ENCODE data around the gene RAB41.
"Not testable (repeated sequence)": the region's sequence is repeated elsewhere in the genome, so short reads cannot be mapped to it uniquely, and the experiment has no call there.

Gene RAB41

DNA sequence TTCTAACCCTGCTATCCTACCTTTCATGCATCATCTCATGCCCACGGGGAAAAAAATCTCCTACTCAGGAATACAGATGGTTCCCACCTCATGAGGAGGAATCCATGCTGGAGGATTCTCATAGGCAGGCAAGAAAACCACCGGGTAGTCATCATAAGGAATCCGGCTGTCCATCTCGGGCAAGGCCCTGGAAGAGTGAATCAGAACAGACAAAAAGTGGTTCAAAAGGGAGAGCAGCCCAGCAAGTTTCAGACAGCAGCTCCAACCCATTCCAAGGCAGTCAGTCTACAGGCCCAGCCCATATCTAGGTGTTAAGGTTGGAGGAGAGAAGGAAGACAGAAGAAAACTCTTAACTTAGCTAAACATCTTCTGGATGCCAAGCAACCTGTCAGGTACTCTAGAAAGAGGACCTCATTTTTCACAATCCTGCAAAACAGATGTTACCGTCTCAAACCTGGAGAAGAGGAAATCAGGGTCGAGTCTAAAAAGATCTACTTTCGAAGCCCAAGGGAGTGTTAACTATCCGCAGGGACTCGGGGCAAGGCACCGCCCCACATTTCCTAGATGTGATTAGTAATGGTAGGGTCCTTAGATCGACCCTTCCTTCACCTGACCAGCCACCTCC, 7.3 kb downstream of the RAB41 start:
- Histone ChIP-seq H3K9me3 (ENCODE audit: control insufficient read depth, low read length) (no peaks in the 10 kb centered on the region), H3K4me3 (ENCODE audit: insufficient read depth, low read depth, low read length) (peak overlapping the region; percentile 73), H3K36me3 (ENCODE audit: control insufficient read depth, insufficient read depth, low read length) (no peaks in the 10 kb centered on the region), H3K27ac (ENCODE audit: insufficient read depth, low read depth, low read length, poor library complexity, severe bottlenecking) (no peak overlapping the region), H3K4me1 (ENCODE audit: control insufficient read depth, insufficient read depth, low read length) (no peaks in the 10 kb centered on the region), H3K27me3 (ENCODE audit: control insufficient read depth, insufficient read depth, low read length, poor library complexity, severe bottlenecking) (no peaks in the 10 kb centered on the region)
- 29 to 35% methylated on average over 10 to 11 of the region's 11 CpGs for WGBS, 2 experiments

- H3K27me3 ChIP-seq (ENCODE audit: control insufficient read depth, insufficient read depth, low read length, poor library complexity, severe bottlenecking): no peaks in the 10 kb centered on the region
- H3K36me3 ChIP-seq (ENCODE audit: control insufficient read depth, insufficient read depth, low read length): no peaks in the 10 kb centered on the region
- 0 to 1% methylated on average over 54 to 60 of the region's 62 CpGs for WGBS, 2 experiments
- H3K4me3 ChIP-seq (ENCODE audit: insufficient read depth, low read depth, low read length): peak within 1 kb of the TSS; percentile 73
- H3K27ac ChIP-seq (ENCODE audit: insufficient read depth, low read depth, low read length, poor library complexity, severe bottlenecking): no peak within 1 kb of the TSS
- H3K4me1 ChIP-seq (ENCODE audit: control insufficient read depth, insufficient read depth, low read length): no peaks in the 10 kb centered on the region
- H3K9me3 ChIP-seq (ENCODE audit: control insufficient read depth, low read length): no peaks in the 10 kb centered on the region
Measured at GRCh38 chrX:70289793-70290770, 8.1 kb downstream of the RAB41 start, which contains the start of the genes KIF4A and PDZD11. Gene KIF4A, plus strand, starts transcription at chrX:70290104. Its CDS starts 355 bp downstream, at chrX:70290459. Gene PDZD11, minus strand, starts transcription at chrX:70289927. Its CDS starts 586 bp downstream, at chrX:70289341.

- no peaks in the 10 kb centered on the region for H3K9me3 ChIP-seq (ENCODE audit: control insufficient read depth, low read length)
- H3K36me3 ChIP-seq (ENCODE audit: control insufficient read depth, insufficient read depth, low read length): no peaks in the 10 kb centered on the region
- whole genome bisulfite sequencing, 2 experiments: 0% methylated on average over 1 of the region's 1 CpG
Measured at GRCh38 chrX:70292788-70293187, 10.8 kb downstream of the RAB41 start.

GRCh38 chrX:70293621-70294020, 11.6 kb downstream of the RAB41 start:
- WGBS, 2 experiments: 97 to 100% methylated on average over 3 to 4 of the region's 5 CpGs
- Histone ChIP-seq H3K27ac (ENCODE audit: insufficient read depth, low read depth, low read length, poor library complexity, severe bottlenecking) (no peak overlapping the region), H3K36me3 (ENCODE audit: control insufficient read depth, insufficient read depth, low read length) (no peaks in the 10 kb centered on the region), H3K4me3 (ENCODE audit: insufficient read depth, low read depth, low read length) (no peak overlapping the region), H3K27me3 (ENCODE audit: control insufficient read depth, insufficient read depth, low read length, poor library complexity, severe bottlenecking) (no peaks in the 10 kb centered on the region), H3K4me1 (ENCODE audit: control insufficient read depth, insufficient read depth, low read length) (no peaks in the 10 kb centered on the region), H3K9me3 (ENCODE audit: control insufficient read depth, low read length) (no peaks in the 10 kb centered on the region)

More at GRCh38 chrX:70292788-70293187, 10.8 kb downstream of the RAB41 start:
- H3K4me1 ChIP-seq (ENCODE audit: control insufficient read depth, insufficient read depth, low read length): no peaks in the 10 kb centered on the region
- H3K4me3 ChIP-seq (ENCODE audit: insufficient read depth, low read depth, low read length): no peak overlapping the region
- no peak overlapping the region for H3K27ac ChIP-seq (ENCODE audit: insufficient read depth, low read depth, low read length, poor library complexity, severe bottlenecking)
- H3K27me3 ChIP-seq (ENCODE audit: control insufficient read depth, insufficient read depth, low read length, poor library complexity, severe bottlenecking): no peaks in the 10 kb centered on the region

GRCh38 chrX:70301716-70302115, 19.7 kb downstream of the RAB41 start:
- WGBS, 2 experiments: 100% methylated on average over 2 of the region's 3 CpGs
- no peaks in the 10 kb centered on the region for H3K27me3 ChIP-seq (ENCODE audit: control insufficient read depth, insufficient read depth, low read length, poor library complexity, severe bottlenecking)
- H3K4me1 ChIP-seq (ENCODE audit: control insufficient read depth, insufficient read depth, low read length): no peaks in the 10 kb centered on the region
- peaks cover 9% of the 10 kb centered on the region for H3K36me3 ChIP-seq (ENCODE audit: control insufficient read depth, insufficient read depth, low read length)
- H3K27ac ChIP-seq (ENCODE audit: insufficient read depth, low read depth, low read length, poor library complexity, severe bottlenecking): no peak overlapping the region
- no peak overlapping the region for H3K4me3 ChIP-seq (ENCODE audit: insufficient read depth, low read depth, low read length)
- H3K9me3 ChIP-seq (ENCODE audit: control insufficient read depth, low read length): no peaks in the 10 kb centered on the region

GRCh38 chrX:70313503-70313902, 31.5 kb downstream of the RAB41 start:
- Histone ChIP-seq H3K4me1 (ENCODE audit: control insufficient read depth, insufficient read depth, low read length) (no peaks in the 10 kb centered on the region), H3K27me3 (ENCODE audit: control insufficient read depth, insufficient read depth, low read length, poor library complexity, severe bottlenecking) (no peaks in the 10 kb centered on the region), H3K27ac (ENCODE audit: insufficient read depth, low read depth, low read length, poor library complexity, severe bottlenecking) (no peak overlapping the region), H3K4me3 (ENCODE audit: insufficient read depth, low read depth, low read length) (no peak overlapping the region), H3K36me3 (ENCODE audit: control insufficient read depth, insufficient read depth, low read length) (no peaks in the 10 kb centered on the region), H3K9me3 (ENCODE audit: control insufficient read depth, low read length) (no peaks in the 10 kb centered on the region)
- WGBS, 2 experiments: 87 to 92% methylated on average over 1 of the region's 1 CpG

GRCh38 chrX:70322784-70323183, 40.8 kb downstream of the RAB41 start:
- WGBS, 2 experiments: 84 to 87% methylated on average over 4 of the region's 4 CpGs
- Histone ChIP-seq H3K4me1 (ENCODE audit: control insufficient read depth, insufficient read depth, low read length) (no peaks in the 10 kb centered on the region), H3K27me3 (ENCODE audit: control insufficient read depth, insufficient read depth, low read length, poor library complexity, severe bottlenecking) (no peaks in the 10 kb centered on the region), H3K9me3 (ENCODE audit: control insufficient read depth, low read length) (no peaks in the 10 kb centered on the region), H3K36me3 (ENCODE audit: control insufficient read depth, insufficient read depth, low read length) (no peaks in the 10 kb centered on the region), H3K4me3 (ENCODE audit: insufficient read depth, low read depth, low read length) (no peak overlapping the region), H3K27ac (ENCODE audit: insufficient read depth, low read depth, low read length, poor library complexity, severe bottlenecking) (no peak overlapping the region)

GRCh38 chrX:70323628-70324027, 41.7 kb downstream of the RAB41 start:
- H3K9me3 ChIP-seq (ENCODE audit: control insufficient read depth, low read length); H3K4me3 ChIP-seq (ENCODE audit: insufficient read depth, low read depth, low read length); H3K36me3 ChIP-seq (ENCODE audit: control insufficient read depth, insufficient read depth, low read length); H3K4me1 ChIP-seq (ENCODE audit: control insufficient read depth, insufficient read depth, low read length); H3K27me3 ChIP-seq (ENCODE audit: control insufficient read depth, insufficient read depth, low read length, poor library complexity, severe bottlenecking); H3K27ac ChIP-seq (ENCODE audit: insufficient read depth, low read depth, low read length, poor library complexity, severe bottlenecking): not testable (repeated sequence)
- 93 to 96% methylated on average over 6 of the region's 6 CpGs for WGBS, 2 experiments

- Histone ChIP-seq H3K27me3 (ENCODE audit: control insufficient read depth, insufficient read depth, low read length, poor library complexity, severe bottlenecking) (no peaks in the 10 kb centered on the region), H3K27ac (ENCODE audit: insufficient read depth, low read depth, low read length, poor library complexity, severe bottlenecking) (no peak overlapping the region), H3K4me3 (ENCODE audit: insufficient read depth, low read depth, low read length) (no peak overlapping the region), H3K4me1 (ENCODE audit: control insufficient read depth, insufficient read depth, low read length) (no peaks in the 10 kb centered on the region), H3K9me3 (ENCODE audit: control insufficient read depth, low read length) (no peaks in the 10 kb centered on the region), H3K36me3 (ENCODE audit: control insufficient read depth, insufficient read depth, low read length) (no peaks in the 10 kb centered on the region)
- 92 to 100% methylated on average over 1 of the region's 2 CpGs for WGBS, 2 experiments
Measured at GRCh38 chrX:70324326-70324725, 42.4 kb downstream of the RAB41 start.

- no peaks in the 10 kb centered on the region for H3K27me3 ChIP-seq (ENCODE audit: control insufficient read depth, insufficient read depth, low read length, poor library complexity, severe bottlenecking)
- no peaks in the 10 kb centered on the region for H3K4me1 ChIP-seq (ENCODE audit: control insufficient read depth, insufficient read depth, low read length)
- H3K36me3 ChIP-seq (ENCODE audit: control insufficient read depth, insufficient read depth, low read length): peaks cover 4% of the 10 kb centered on the region
- WGBS, 2 experiments: no CpG with 5 or more reads among the region's 1 CpG
- H3K9me3 ChIP-seq (ENCODE audit: control insufficient read depth, low read length): no peaks in the 10 kb centered on the region
- H3K27ac ChIP-seq (ENCODE audit: insufficient read depth, low read depth, low read length, poor library complexity, severe bottlenecking): no peak overlapping the region
- H3K4me3 ChIP-seq (ENCODE audit: insufficient read depth, low read depth, low read length): no peak overlapping the region
Measured at GRCh38 chrX:70331161-70331560, 49.2 kb downstream of the RAB41 start.

Data from ectodermal cell (in vitro differentiated cells).